ENCODE data around the gene PLD4.

Gene PLD4

DNA sequence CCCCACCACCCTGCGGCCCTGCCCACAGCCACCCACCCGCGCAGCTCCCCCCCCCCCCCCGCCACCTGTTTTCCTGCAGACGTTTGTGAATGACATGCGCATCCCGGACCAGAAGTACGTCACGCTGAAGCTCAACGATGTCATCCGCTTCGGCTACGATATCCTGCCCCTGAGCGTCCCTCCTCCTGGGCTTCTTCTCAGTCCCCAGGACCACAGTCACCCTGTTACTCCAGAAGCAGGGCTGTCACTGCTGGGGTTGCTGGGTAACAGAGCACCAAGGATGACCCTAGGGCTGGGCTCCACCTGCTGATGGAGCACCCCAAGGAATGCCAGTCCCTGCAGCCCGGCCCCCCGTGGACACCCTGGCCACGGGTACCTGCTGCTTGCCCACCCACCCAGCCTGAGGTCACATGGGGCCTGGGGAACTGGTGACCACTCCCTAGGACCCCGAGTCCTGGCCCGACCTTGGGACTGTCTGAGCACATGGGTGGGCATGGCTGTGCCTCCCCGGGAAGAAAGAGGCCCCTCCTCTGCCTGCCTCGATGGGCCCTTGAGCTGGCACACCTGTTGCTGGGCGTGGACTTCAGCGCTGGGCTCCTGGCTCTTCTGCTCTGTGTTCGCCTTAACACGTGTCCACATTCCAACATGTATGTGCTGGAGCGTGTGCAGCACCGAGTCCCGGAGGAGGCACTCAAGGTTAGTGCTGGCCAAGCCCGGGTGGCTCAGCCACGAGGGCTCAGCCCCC lies 46.7 kb upstream of the PLD4 start:
- TF ChIP-seq TEAD4 (IDR thresholded peaks at IDR 0.05) (no peak), EGR1 (IDR thresholded peaks at IDR 0.05) (no peak), NFIC (IDR thresholded peaks at IDR 0.05) (no peak)

DNA sequence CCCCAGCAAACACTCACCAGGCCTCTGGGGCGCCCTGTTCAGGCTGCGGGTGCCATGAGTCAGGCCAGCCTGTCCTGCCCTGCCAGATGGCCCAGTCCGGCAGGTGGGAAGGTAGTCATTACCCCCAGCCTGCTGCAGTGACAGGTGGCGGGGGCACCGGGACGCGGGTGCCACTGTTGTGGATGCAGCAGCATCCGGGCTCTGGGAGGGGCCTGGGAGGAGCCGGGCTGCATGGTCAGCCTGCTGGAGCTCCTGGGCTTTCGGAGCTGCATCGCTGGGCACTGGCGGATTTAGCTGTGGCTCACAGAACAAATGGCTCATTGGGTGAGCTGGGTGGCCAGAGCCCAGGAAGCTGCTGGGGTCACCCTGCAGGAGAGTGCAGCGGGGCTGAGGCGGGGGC lies 46.1 kb upstream of the PLD4 start:
- TF ChIP-seq ZBTB7A (IDR thresholded peaks at IDR 0.05; ENCODE audit: low read depth) (no peak), RAD21 (IDR thresholded peaks at IDR 0.05; ENCODE audit: low read depth) (no peak), TEAD4 (IDR thresholded peaks at IDR 0.05) (no peak), CREB1 (IDR thresholded peaks at IDR 0.05; ENCODE audit: low read depth) (no peak), MAX (IDR thresholded peaks at IDR 0.05) (no peak), YY1 (IDR thresholded peaks at IDR 0.05; ENCODE audit: low read depth) (no peak), FOXM1 (IDR thresholded peaks at IDR 0.05; ENCODE audit: borderline replicate concordance, low read depth) (no peak), EGR1 (IDR thresholded peaks at IDR 0.05) (no peak), EP300 (IDR thresholded peaks at IDR 0.05; ENCODE audit: borderline replicate concordance) (no peak), TCF12 (IDR thresholded peaks at IDR 0.05; ENCODE audit: low read depth) (no peak), CEBPB (IDR thresholded peaks at IDR 0.05) (no peak), TAF1 (IDR thresholded peaks at IDR 0.05; ENCODE audit: low read depth) (no peak), NFIC (IDR thresholded peaks at IDR 0.05) (no peak)
- TF ChIP-seq, protein P1, sequence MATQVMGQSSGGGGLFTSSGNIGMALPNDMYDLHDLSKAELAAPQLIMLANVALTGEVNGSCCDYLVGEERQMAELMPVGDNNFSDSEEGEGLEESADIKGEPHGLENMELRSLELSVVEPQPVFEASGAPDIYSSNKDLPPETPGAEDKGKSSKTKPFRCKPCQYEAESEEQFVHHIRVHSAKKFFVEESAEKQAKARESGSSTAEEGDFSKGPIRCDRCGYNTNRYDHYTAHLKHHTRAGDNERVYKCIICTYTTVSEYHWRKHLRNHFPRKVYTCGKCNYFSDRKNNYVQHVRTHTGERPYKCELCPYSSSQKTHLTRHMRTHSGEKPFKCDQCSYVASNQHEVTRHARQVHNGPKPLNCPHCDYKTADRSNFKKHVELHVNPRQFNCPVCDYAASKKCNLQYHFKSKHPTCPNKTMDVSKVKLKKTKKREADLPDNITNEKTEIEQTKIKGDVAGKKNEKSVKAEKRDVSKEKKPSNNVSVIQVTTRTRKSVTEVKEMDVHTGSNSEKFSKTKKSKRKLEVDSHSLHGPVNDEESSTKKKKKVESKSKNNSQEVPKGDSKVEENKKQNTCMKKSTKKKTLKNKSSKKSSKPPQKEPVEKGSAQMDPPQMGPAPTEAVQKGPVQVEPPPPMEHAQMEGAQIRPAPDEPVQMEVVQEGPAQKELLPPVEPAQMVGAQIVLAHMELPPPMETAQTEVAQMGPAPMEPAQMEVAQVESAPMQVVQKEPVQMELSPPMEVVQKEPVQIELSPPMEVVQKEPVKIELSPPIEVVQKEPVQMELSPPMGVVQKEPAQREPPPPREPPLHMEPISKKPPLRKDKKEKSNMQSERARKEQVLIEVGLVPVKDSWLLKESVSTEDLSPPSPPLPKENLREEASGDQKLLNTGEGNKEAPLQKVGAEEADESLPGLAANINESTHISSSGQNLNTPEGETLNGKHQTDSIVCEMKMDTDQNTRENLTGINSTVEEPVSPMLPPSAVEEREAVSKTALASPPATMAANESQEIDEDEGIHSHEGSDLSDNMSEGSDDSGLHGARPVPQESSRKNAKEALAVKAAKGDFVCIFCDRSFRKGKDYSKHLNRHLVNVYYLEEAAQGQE (IDR thresholded peaks at IDR 0.05; ENCODE audit: low read depth): no peak
- TF ChIP-seq, protein P2, sequence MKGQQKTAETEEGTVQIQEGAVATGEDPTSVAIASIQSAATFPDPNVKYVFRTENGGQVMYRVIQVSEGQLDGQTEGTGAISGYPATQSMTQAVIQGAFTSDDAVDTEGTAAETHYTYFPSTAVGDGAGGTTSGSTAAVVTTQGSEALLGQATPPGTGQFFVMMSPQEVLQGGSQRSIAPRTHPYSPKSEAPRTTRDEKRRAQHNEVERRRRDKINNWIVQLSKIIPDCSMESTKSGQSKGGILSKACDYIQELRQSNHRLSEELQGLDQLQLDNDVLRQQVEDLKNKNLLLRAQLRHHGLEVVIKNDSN (IDR thresholded peaks at IDR 0.05): no peak

GRCh38 chr14:104879201-104879982 lies 45.3 kb upstream of the PLD4 start:
- no peak for TF ChIP-seq TCF12 (IDR thresholded peaks at IDR 0.05; ENCODE audit: low read depth)
- TF ChIP-seq EGR1 (IDR thresholded peaks at IDR 0.05): no peak
- TF ChIP-seq, protein P2 (IDR thresholded peaks at IDR 0.05): no peak
- TF ChIP-seq MAX (IDR thresholded peaks at IDR 0.05): no peak
- no peak for TF ChIP-seq NFIC (IDR thresholded peaks at IDR 0.05)
- TF ChIP-seq CEBPB (IDR thresholded peaks at IDR 0.05): no peak
- no peak for TF ChIP-seq TAF1 (IDR thresholded peaks at IDR 0.05; ENCODE audit: low read depth)
- no peak for TF ChIP-seq TEAD4 (IDR thresholded peaks at IDR 0.05)
- no peak for TF ChIP-seq ZBTB7A (IDR thresholded peaks at IDR 0.05; ENCODE audit: low read depth)
- TF ChIP-seq CREB1 (IDR thresholded peaks at IDR 0.05; ENCODE audit: low read depth): no peak
- no peak for TF ChIP-seq YY1 (IDR thresholded peaks at IDR 0.05; ENCODE audit: low read depth)
- TF ChIP-seq FOXM1 (IDR thresholded peaks at IDR 0.05; ENCODE audit: borderline replicate concordance, low read depth): no peak
- TF ChIP-seq RAD21 (IDR thresholded peaks at IDR 0.05; ENCODE audit: low read depth): no peak
- TF ChIP-seq EP300 (IDR thresholded peaks at IDR 0.05; ENCODE audit: borderline replicate concordance): no peak

DNA sequence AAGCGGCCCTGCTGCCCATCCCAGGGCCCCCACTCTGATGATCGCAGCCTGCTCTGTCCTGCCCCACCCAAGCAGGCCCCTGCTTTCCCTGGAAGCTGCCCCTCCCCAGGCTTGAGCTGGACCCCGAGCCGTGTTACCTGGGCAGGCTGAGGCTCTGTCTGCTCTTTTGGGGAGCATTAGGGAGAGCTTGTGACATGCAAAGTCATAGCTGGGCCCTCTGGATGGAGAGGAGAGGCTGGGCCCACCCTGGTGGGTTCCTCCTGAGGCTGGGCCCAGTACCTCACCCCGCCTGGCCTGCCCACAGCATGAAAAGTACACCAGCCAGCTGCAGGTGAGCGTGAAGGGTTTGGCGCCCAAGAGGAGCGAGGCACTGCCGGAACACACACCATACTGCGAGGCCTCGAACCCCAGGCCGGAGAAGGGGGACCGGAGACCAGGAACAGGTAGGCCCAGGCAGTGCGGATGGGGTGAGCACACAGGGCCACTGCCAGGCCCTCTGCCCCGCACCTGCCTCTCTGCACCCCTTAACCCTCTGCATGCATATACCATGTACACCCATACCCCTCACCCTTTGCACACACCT lies 44.6 kb upstream of the PLD4 start:
- no peak for TF ChIP-seq FOXM1 (IDR thresholded peaks at IDR 0.05; ENCODE audit: borderline replicate concordance, low read depth)
- no peak for TF ChIP-seq TAF1 (IDR thresholded peaks at IDR 0.05; ENCODE audit: low read depth)
- no peak for TF ChIP-seq RAD21 (IDR thresholded peaks at IDR 0.05; ENCODE audit: low read depth)

- TF ChIP-seq MAX (IDR thresholded peaks at IDR 0.05): no peak
- TF ChIP-seq TAF1 (IDR thresholded peaks at IDR 0.05; ENCODE audit: low read depth): no peak
- no peak for TF ChIP-seq EGR1 (IDR thresholded peaks at IDR 0.05)
- no peak for TF ChIP-seq CEBPB (IDR thresholded peaks at IDR 0.05)
- no peak for TF ChIP-seq CREB1 (IDR thresholded peaks at IDR 0.05; ENCODE audit: low read depth)
- no peak for TF ChIP-seq EP300 (IDR thresholded peaks at IDR 0.05; ENCODE audit: borderline replicate concordance)
- TF ChIP-seq TEAD4 (IDR thresholded peaks at IDR 0.05): no peak
- no peak for TF ChIP-seq YY1 (IDR thresholded peaks at IDR 0.05; ENCODE audit: low read depth)
- no peak for TF ChIP-seq TCF12 (IDR thresholded peaks at IDR 0.05; ENCODE audit: low read depth)
- TF ChIP-seq, protein P2 (IDR thresholded peaks at IDR 0.05): no peak
- TF ChIP-seq, protein P1 (IDR thresholded peaks at IDR 0.05; ENCODE audit: low read depth): no peak
- no peak for TF ChIP-seq NFIC (IDR thresholded peaks at IDR 0.05)
- TF ChIP-seq FOXM1 (IDR thresholded peaks at IDR 0.05; ENCODE audit: borderline replicate concordance, low read depth): no peak
These were observed 44.0 kb upstream of the PLD4 start for GRCh38 chr14:104880584-104881210.

Data from Ishikawa (cell line).